ENCODE measurements around the gene TMEM161B.

DNA sequence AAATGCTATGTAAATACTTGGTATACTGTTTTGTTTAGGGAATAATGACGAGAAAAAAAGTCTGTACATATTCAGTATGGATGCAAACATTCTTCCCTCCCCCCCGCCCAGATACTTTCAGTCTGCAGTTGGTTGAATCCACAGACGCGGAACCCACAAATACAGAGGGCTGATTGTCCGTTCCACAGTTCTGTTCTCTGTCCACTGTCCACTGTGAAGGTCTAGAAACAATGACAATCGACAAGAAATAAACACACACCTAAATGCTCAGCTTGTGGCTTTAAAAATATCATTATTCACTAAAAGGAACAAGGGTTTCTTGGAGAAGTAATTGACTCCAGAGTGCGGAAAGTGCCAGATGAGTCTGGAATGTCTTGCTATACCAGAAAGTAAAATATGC lies 109.1 kb downstream of the TMEM161B start:
- TF ChIP-seq POLR2AphosphoS5 (IDR thresholded peaks at IDR 0.05; ENCODE audit: low read depth, low read length) (no peak), POLR2A (IDR thresholded peaks at IDR 0.05; ENCODE audit: low read depth, low read length) (no peak), TAF1 (IDR thresholded peaks at IDR 0.05; ENCODE audit: borderline replicate concordance, low read depth, low read length) (no peak)
